ENCODE data around the gene LYPD6. TPM values are rescaled to one million over a fixed set of nuclear protein-coding genes. Genes with fewer than 3 reads are reported as not detected.

The LYPD6 gene
- total RNA-seq, 3 donors from 2014 or later = 0.16 to 17.7 (median 3.9) TPM

DNA sequence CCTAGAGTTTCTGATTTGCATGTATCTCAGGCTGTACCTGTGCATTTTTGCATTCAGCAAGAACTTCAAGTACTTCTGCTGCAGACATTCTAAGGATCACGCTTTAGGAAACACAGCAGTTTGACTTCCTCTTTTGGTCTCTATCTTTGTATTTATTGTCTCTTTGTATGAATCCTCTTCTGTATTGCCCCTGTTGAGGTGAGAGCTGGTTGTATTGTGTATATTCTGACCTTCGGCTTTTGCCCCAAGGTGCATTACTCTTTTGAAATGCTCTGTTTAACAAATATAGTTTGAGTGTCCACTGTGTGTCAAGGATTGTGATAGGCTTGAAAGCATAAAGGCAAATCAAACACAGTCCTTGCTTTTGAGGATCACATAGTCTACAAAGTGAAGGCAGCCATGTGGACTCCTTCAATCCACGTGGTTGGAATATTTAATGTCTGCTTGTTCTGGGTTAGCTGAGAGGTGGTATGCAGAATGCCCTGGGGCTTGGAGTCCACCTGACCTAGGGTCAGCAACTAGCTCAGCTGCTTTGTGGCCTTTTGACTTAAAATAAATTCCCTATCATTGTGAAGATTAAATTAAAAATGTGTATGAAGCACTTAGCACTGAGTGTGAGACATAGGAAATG is 108.1 kb downstream of the LYPD6 start:
- DNase-seq (ENCODE audit: low spot score in 2 of 2) = no peak
- Histone ChIP-seq H3K4me1 (no peaks in the 10 kb centered on the region), H3K36me3 (no peaks in the 10 kb centered on the region), H3K27ac (no peak overlapping the region), H3K27me3 (no peaks in the 10 kb centered on the region), H3K9me3 (no peaks in the 10 kb centered on the region), H3K4me3 (no peak overlapping the region)
- TF ChIP-seq POLR2A (IDR thresholded peaks at IDR 0.05) (no peak), POLR2AphosphoS5 (IDR thresholded peaks at IDR 0.05) (no peak)
- TF ChIP-seq, protein P1, sequence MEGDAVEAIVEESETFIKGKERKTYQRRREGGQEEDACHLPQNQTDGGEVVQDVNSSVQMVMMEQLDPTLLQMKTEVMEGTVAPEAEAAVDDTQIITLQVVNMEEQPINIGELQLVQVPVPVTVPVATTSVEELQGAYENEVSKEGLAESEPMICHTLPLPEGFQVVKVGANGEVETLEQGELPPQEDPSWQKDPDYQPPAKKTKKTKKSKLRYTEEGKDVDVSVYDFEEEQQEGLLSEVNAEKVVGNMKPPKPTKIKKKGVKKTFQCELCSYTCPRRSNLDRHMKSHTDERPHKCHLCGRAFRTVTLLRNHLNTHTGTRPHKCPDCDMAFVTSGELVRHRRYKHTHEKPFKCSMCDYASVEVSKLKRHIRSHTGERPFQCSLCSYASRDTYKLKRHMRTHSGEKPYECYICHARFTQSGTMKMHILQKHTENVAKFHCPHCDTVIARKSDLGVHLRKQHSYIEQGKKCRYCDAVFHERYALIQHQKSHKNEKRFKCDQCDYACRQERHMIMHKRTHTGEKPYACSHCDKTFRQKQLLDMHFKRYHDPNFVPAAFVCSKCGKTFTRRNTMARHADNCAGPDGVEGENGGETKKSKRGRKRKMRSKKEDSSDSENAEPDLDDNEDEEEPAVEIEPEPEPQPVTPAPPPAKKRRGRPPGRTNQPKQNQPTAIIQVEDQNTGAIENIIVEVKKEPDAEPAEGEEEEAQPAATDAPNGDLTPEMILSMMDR (IDR thresholded peaks at IDR 0.05) = no peak
- intact Hi-C loops (cut with DNase I; ENCODE audit: low total_unique reads) = no loop called here

DNA sequence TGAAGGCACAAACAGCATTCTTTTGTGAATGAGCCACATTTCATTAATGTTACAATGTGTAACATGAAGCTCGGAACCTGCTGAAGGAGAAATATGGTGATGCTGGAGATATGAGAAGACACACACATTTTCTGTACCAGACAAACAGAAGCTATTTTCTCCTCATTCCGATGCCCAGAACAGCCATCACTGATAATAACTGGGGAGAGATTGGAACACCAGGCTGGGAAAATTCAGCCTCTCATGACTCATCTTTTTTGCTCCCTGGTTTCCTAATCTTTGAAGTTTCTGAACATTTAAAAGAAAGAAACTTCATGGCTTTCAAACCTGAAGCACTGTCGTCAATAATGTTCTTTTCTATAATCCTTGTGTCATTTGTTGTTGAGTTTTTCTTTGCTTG is 110.9 kb downstream of the LYPD6 start:
- Histone ChIP-seq H3K36me3 (no peaks in the 10 kb centered on the region), H3K4me1 (no peaks in the 10 kb centered on the region), H3K27ac (no peak overlapping the region), H3K4me3 (no peak overlapping the region), H3K27me3 (no peaks in the 10 kb centered on the region), H3K9me3 (no peaks in the 10 kb centered on the region)
- DNase-seq (ENCODE audit: low spot score in 2 of 2) = no peak
- TF ChIP-seq, protein P1 (IDR thresholded peaks at IDR 0.05) = no peak
- no peak for TF ChIP-seq POLR2AphosphoS5 (IDR thresholded peaks at IDR 0.05)
- no peak for TF ChIP-seq POLR2A (IDR thresholded peaks at IDR 0.05)
- intact Hi-C loops (cut with DNase I; ENCODE audit: low total_unique reads) = no loop called here

DNA sequence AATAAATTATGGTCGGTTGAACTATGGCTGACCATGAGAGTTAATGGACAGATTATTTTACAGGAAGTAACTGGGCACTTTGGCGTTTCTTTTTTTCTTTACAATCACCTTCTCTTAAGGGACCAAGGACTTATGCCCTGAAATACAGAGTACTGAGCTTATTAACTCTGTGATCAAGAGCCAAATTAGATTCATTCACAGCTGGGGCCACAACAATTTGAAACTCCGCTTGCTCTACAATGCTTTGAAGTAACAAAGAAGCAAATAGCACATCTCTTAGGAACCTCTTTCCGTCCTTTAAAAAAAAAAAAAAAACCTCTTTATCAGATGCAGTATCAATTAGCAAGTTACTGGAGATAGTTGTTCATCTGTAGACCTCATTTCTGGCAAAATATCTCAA is 112.0 kb downstream of the LYPD6 start:
- H3K27ac ChIP-seq = no peak overlapping the region
- H3K4me3 ChIP-seq = no peak overlapping the region
- H3K4me1 ChIP-seq = no peaks in the 10 kb centered on the region
- intact Hi-C loops (cut with DNase I; ENCODE audit: low total_unique reads) = no loop called here
- DNase-seq (ENCODE audit: low spot score in 2 of 2) = no peak
- H3K9me3 ChIP-seq = no peaks in the 10 kb centered on the region
- H3K36me3 ChIP-seq = no peaks in the 10 kb centered on the region
- TF ChIP-seq POLR2A (IDR thresholded peaks at IDR 0.05) (no peak), POLR2AphosphoS5 (IDR thresholded peaks at IDR 0.05) (no peak)
- TF ChIP-seq, protein P1 (IDR thresholded peaks at IDR 0.05) = no peak
- no peaks in the 10 kb centered on the region for H3K27me3 ChIP-seq

DNA sequence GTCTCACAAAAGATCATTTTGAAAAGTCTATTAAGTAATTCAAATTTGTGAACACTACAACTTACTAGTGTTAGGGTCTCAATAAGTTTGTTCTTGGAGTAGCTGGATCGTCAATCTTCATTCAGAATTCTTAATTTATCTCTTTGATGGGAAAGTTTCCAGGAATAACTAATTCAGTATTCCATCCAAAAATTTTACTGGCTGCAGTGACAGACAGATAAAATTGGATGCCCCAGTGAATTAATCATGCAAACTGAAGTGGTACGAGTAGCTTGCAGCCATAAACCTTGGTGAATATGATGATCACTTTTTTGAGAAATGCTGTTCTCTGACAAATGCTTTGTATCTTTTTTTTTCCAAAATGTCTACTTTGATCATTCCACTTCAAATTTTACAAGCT is 112.8 kb downstream of the LYPD6 start:
- H3K27ac ChIP-seq = no peak overlapping the region
- H3K4me1 ChIP-seq = no peaks in the 10 kb centered on the region
- intact Hi-C loops (cut with DNase I; ENCODE audit: low total_unique reads) = no loop called here
- TF ChIP-seq, protein P1 (IDR thresholded peaks at IDR 0.05) = no peak
- TF ChIP-seq POLR2A (IDR thresholded peaks at IDR 0.05) (no peak), POLR2AphosphoS5 (IDR thresholded peaks at IDR 0.05) (no peak)
- H3K9me3 ChIP-seq = no peaks in the 10 kb centered on the region
- DNase-seq (ENCODE audit: low spot score in 2 of 2) = no peak
- no peaks in the 10 kb centered on the region for H3K36me3 ChIP-seq
- H3K4me3 ChIP-seq = no peak overlapping the region
- no peaks in the 10 kb centered on the region for H3K27me3 ChIP-seq

DNA sequence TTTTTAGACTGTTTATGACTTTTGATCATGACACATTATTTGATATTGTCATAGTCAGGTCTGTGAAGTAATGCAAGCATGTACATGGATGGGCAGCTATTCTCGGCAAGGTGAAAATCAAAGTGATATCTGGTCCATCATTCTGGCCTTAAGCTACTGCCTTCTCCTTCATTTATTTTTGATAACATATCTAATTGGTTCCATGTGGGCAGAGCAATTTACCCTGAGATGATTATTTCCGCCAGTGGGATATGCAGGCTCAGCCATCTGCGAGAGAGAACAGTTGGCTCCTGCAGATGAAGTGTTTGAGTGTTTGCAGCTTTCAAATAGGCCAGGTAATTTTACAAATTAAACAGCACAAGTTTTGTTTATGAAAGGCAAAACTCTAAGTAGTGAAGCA is 116.4 kb downstream of the LYPD6 start:
- intact Hi-C loops (cut with DNase I; ENCODE audit: low total_unique reads) = no loop called here
- no peak for DNase-seq (ENCODE audit: low spot score in 2 of 2)
- no peak overlapping the region for H3K4me3 ChIP-seq
- no peak for TF ChIP-seq POLR2A (IDR thresholded peaks at IDR 0.05)
- no peak for TF ChIP-seq POLR2AphosphoS5 (IDR thresholded peaks at IDR 0.05)
- TF ChIP-seq, protein P1 (IDR thresholded peaks at IDR 0.05) = no peak
- no peaks in the 10 kb centered on the region for H3K36me3 ChIP-seq
- H3K27ac ChIP-seq = no peak overlapping the region
- H3K9me3 ChIP-seq = no peaks in the 10 kb centered on the region
- no peaks in the 10 kb centered on the region for H3K4me1 ChIP-seq
- no peaks in the 10 kb centered on the region for H3K27me3 ChIP-seq
